ENCODE measurements around the gene ATP5PD. TPM values are rescaled to one million over a fixed set of nuclear protein-coding genes. Genes with fewer than 3 reads are reported as not detected.

The ATP5PD gene
- total RNA-seq (100 to 1,000 TPM; 115 to 170 (median 139) TPM), total RNA-seq (32.8 to 93.0 (median 64.5) reads per million in 29 experiments)
- total RNA-seq (2013): 204 TPM

DNA sequence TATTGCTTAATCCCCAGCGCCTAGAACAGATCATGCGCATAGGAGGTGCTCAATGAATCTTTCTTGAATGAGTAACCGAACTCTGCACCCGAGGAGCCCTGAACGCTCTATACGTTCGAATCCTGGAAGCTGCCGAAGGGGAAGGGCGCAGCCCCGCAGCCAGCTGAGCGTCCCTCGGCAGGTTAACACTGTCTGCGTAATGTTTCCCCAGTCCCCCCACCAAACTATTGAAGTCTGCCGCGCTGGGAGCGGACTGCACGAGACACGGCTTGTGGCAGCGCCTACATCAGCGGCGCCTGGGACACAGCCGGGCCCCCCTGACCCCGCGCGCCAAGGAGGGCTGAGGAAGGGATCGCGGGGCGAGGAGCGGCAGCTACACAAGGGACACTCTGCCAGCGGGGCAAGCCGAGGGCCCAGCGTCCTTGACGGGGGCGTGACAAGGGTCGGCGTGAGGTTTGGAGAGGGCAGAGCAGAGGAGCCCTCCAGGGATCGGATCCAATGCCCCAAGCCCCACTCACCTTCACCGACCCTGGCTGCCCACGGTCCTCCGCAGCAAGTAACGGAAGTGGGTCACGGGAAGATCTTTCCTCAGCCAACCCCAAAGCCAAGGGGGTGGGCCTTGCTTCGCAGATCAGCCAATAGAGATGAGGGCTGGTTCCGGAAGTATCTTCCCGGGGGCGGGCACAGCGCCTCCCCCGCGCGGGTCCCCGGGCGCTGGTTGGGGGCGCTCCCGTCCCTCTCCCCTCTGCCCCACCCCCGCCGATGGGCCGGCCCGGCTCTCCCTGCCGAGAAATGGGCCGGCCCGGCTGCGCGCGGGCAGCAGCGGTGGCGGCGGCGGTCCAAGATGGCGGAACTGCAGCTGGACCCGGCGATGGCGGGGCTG, at the start of gene ATP5PD, which contains the start of gene KCTD2:
Gene ATP5PD (minus strand): TSS at position 563 of the 883 bp plus-strand sequence. CDS start 4,319 bp downstream, outside the sequence.
Gene KCTD2 (plus strand): TSS at position 819 of the 883 bp plus-strand sequence. CDS start 26 bp downstream, at position 845.
- Mint-ChIP-seq H3K4me3 (peak within 1 kb of the TSS; percentile 96 to 97 (median 97)), H3K27me3 (no peaks in the 10 kb centered on the region), H3K36me3 (peaks cover 7% of the 10 kb centered on the region), H3K4me1 (peaks cover 42 to 52% (median 46%) of the 10 kb centered on the region in 3 donors), H3K9me3 (no peaks in the 10 kb centered on the region), H3K27ac (peak within 1 kb of the TSS; percentile 95 to 96)
- ChIA-PET CTCF (interaction anchor here (0.5 to 1.7 kb wide), 3 partner anchors 13 to 291 kb away, joined by 3 to 4 read pairs (median 3); no protein-coding TSS in a partner anchor), POLR2A (interaction anchor here in 1 of 2 donors (0.6 kb wide), 1 partner anchor 10 kb away, joined by 5 read pairs; no protein-coding TSS in a partner anchor)
- DNase-seq: peak; percentile 82 to 95 (median 91)
- Histone ChIP-seq H3K9me3 (no peaks in the 10 kb centered on the region), H3K36me3 (ENCODE audit: control insufficient read depth in 2 of 2, extremely low read depth in 1 of 2, insufficient read depth in 1 of 2, low read length in 1 of 2) (peaks cover 2 to 4% of the 10 kb centered on the region in 2 donors), H3K27me3 (replicated peaks in 1 of 2; ENCODE audit: control insufficient read depth in 2 of 2, extremely low read depth in 1 of 2, insufficient read depth in 2 of 2, low read length in 1 of 2) (no peaks in the 10 kb centered on the region), H3K4me3 (ENCODE audit: control insufficient read depth in 1 of 2, extremely low read depth in 1 of 2, low read length in 1 of 2) (peak within 1 kb of the TSS; percentile 85 to 86), H3K27ac (ENCODE audit: low read length) (peak within 1 kb of the TSS; percentile 65), H3K4me1 (ENCODE audit: control insufficient read depth in 1 of 2, extremely low read depth in 1 of 2, insufficient read depth in 2 of 2, low read length in 2 of 2) (peaks cover 3 to 23% of the 10 kb centered on the region in 2 experiments)
- ATAC-seq (replicated peaks in 1 of 4): peak; percentile 94 to 96 (median 96)
- 0% methylated on average over 44 of the region's 72 CpGs for WGBS (ENCODE audit: insufficient coverage)

DNA sequence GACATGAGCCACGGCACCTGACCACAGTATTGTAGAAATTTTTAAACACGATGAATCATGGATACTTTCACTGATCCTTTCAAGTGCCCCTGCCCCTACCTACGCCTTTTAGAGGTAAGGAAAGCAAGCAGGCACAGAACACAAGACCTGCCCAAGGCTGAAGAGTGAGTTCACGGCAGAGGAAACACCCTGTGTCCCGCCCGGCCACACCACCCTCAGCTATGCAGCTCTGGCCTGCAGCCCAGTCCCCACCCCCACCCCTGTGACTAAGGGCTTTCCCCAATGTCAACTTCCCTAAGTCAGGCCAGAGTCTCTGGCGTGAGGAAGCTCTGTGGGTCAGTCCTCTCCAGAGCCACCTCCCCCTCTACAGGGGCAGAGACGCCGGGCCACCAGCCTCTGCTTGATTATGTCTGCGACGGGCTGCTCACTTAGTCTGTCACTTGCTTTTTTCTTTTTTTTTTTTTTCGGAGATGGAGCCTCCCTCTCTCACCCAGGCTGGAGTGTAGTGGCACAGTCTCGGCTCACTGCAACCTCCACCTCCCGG, 49.4 kb upstream of the ATP5PD start:
- Histone ChIP-seq H3K27me3 (replicated peaks in 1 of 2; ENCODE audit: control insufficient read depth in 2 of 2, extremely low read depth in 1 of 2, insufficient read depth in 2 of 2, low read length in 1 of 2) (no peaks in the 10 kb centered on the region), H3K4me3 (ENCODE audit: control insufficient read depth in 1 of 2, extremely low read depth in 1 of 2, low read length in 1 of 2) (no peak overlapping the region), H3K36me3 (ENCODE audit: control insufficient read depth in 2 of 2, extremely low read depth in 1 of 2, insufficient read depth in 1 of 2, low read length in 1 of 2) (peaks cover 0 to 4% of the 10 kb centered on the region in 2 donors), H3K27ac (ENCODE audit: low read length) (no peak overlapping the region), H3K4me1 (ENCODE audit: control insufficient read depth in 1 of 2, extremely low read depth in 1 of 2, insufficient read depth in 2 of 2, low read length in 2 of 2) (peaks cover 0 to 3% of the 10 kb centered on the region in 2 experiments), H3K9me3 (no peaks in the 10 kb centered on the region)
- H3K27me3 Mint-ChIP-seq: no peaks in the 10 kb centered on the region
- WGBS (ENCODE audit: insufficient coverage): 81% methylated on average over 4 of the region's 14 CpGs
- H3K9me3 Mint-ChIP-seq: no peaks in the 10 kb centered on the region
- H3K4me1 Mint-ChIP-seq: peaks cover 9 to 17% (median 10%) of the 10 kb centered on the region in 3 donors
- H3K36me3 Mint-ChIP-seq: peaks cover 9% of the 10 kb centered on the region
- ATAC-seq (replicated peaks in 1 of 4): no peak
- ChIA-PET POLR2A (no interaction called here), CTCF (no interaction called here)
- peak in 1 of 35 experiments; percentile 32 for DNase-seq
- no peak overlapping the region for H3K27ac Mint-ChIP-seq
- no peak overlapping the region for H3K4me3 Mint-ChIP-seq

DNA sequence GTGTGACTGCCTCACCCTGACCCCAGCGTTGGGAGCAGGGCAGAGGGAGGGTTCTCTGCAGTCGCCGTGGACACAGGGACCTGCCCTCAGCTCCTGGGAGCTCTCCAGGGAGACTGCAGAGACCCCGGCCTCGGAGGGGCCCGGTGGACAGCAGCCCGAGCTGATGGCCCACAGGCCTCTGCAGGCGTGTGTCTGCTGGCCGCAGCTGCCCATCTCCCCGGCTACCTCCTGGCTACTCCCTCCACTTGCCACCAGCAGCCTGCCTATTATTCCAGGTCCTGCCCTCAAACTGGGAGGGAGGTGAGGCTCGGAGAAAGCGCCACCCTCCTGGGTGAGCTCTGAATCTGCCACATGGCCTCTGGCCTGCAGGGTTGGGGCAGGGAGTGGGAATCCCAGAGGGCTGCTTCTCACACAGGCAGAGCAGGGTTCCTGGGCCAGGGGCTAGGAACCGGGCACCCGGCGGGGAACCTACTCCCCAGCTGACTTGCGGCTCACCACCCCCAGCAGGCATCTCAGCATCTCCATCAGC, 48.2 kb upstream of the ATP5PD start:
- peaks cover 18 to 30% (median 20%) of the 10 kb centered on the region in 3 donors for H3K4me1 Mint-ChIP-seq
- no peaks in the 10 kb centered on the region for H3K27me3 Mint-ChIP-seq
- Histone ChIP-seq H3K4me1 (ENCODE audit: control insufficient read depth in 1 of 2, extremely low read depth in 1 of 2, insufficient read depth in 2 of 2, low read length in 2 of 2) (peaks cover 0 to 11% of the 10 kb centered on the region in 2 experiments), H3K27ac (ENCODE audit: low read length) (no peak overlapping the region), H3K36me3 (ENCODE audit: control insufficient read depth in 2 of 2, extremely low read depth in 1 of 2, insufficient read depth in 1 of 2, low read length in 1 of 2) (no peaks in the 10 kb centered on the region), H3K27me3 (replicated peaks in 1 of 2; ENCODE audit: control insufficient read depth in 2 of 2, extremely low read depth in 1 of 2, insufficient read depth in 2 of 2, low read length in 1 of 2) (no peaks in the 10 kb centered on the region), H3K9me3 (no peaks in the 10 kb centered on the region), H3K4me3 (ENCODE audit: control insufficient read depth in 1 of 2, extremely low read depth in 1 of 2, low read length in 1 of 2) (no peak overlapping the region)
- no peak overlapping the region for H3K4me3 Mint-ChIP-seq
- 95% methylated on average over 12 of the region's 16 CpGs for WGBS (ENCODE audit: insufficient coverage)
- no peak overlapping the region for H3K27ac Mint-ChIP-seq
- DNase-seq (no peak), ATAC-seq (replicated peaks in 1 of 4) (no peak)
- no peaks in the 10 kb centered on the region for H3K9me3 Mint-ChIP-seq
- CTCF ChIA-PET: no interaction called here
- POLR2A ChIA-PET: no interaction called here
- H3K36me3 Mint-ChIP-seq: peaks cover 9% of the 10 kb centered on the region

DNA sequence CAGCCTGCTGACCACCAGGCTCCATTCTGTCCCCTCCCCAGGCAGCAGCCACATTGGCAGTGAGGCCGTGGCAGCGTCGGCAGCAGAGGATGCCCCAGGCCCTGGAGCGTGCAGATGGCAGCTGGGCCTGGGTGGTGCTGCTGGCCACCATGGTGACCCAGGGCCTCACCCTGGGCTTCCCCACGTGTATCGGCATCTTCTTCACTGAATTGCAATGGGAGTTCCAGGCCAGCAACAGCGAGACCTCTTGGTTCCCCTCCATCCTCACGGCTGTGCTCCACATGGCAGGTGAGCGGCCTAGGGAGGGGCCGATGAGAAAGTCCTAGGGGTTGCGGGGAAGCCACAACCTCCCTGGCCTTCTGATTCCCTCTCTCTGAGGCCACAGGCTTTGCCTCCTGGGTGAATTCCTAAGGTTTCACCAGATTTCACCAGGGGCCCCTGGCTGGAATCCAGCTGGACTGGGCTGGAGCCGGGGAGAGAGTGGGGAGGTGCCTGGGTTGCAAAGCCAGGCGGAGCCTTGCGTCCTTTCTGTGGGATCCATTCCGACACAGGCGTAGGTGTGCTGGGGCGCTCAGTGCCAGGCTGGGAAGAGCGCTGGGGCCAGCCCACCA, 46.9 kb upstream of the ATP5PD start:
- ChIA-PET CTCF (no interaction called here), POLR2A (no interaction called here)
- no peaks in the 10 kb centered on the region for H3K9me3 ChIP-seq
- Mint-ChIP-seq H3K9me3 (no peaks in the 10 kb centered on the region), H3K4me3 (no peak overlapping the region), H3K27me3 (no peaks in the 10 kb centered on the region), H3K4me1 (peaks cover 31 to 42% (median 32%) of the 10 kb centered on the region in 3 donors), H3K27ac (no peak overlapping the region), H3K36me3 (peaks cover 5% of the 10 kb centered on the region)
- WGBS (ENCODE audit: insufficient coverage): 93% methylated on average over 16 of the region's 18 CpGs
- no peak overlapping the region for H3K27ac ChIP-seq (ENCODE audit: low read length)
- peaks cover 7 to 24% of the 10 kb centered on the region in 2 experiments for H3K4me1 ChIP-seq (ENCODE audit: control insufficient read depth in 1 of 2, extremely low read depth in 1 of 2, insufficient read depth in 2 of 2, low read length in 2 of 2)
- no peaks in the 10 kb centered on the region for H3K27me3 ChIP-seq (replicated peaks in 1 of 2; ENCODE audit: control insufficient read depth in 2 of 2, extremely low read depth in 1 of 2, insufficient read depth in 2 of 2, low read length in 1 of 2)
- H3K4me3 ChIP-seq (ENCODE audit: control insufficient read depth in 1 of 2, extremely low read depth in 1 of 2, low read length in 1 of 2): no peak overlapping the region
- DNase-seq (no peak), ATAC-seq (replicated peaks in 1 of 4) (no peak)
- no peaks in the 10 kb centered on the region for H3K36me3 ChIP-seq (ENCODE audit: control insufficient read depth in 2 of 2, extremely low read depth in 1 of 2, insufficient read depth in 1 of 2, low read length in 1 of 2)

DNA sequence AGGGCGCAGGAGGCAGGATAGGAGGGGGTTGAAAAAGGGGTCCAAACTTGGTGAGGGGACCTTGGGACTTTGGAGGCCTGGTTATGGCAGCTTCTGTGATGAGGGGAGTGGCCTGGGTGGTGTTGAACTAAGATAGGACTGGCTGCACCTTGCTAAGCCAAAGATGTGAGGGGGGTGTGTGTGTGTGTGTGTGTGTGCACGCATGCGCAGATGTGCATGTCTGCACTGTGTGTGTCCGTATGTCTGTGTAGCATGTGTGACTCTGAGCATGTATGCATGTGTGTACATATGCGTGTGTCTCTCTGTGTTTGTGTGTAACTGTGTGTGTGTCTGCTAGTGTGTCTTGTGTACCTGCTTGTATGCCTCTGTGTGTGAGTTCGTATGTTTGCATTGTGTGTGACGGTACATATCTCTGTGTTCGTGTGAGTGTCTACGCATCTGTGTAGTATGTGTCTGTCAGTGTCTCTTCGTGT, 45.1 kb upstream of the ATP5PD start:
- ChIA-PET POLR2A (no interaction called here), CTCF (no interaction called here)
- Mint-ChIP-seq H3K27me3 (no peaks in the 10 kb centered on the region), H3K9me3 (no peaks in the 10 kb centered on the region), H3K27ac (peak overlapping the region; percentile 37 to 54), H3K4me3 (no peak overlapping the region), H3K4me1 (peaks cover 40 to 56% (median 41%) of the 10 kb centered on the region in 3 donors), H3K36me3 (no peaks in the 10 kb centered on the region)
- no peaks in the 10 kb centered on the region for H3K36me3 ChIP-seq (ENCODE audit: control insufficient read depth in 2 of 2, extremely low read depth in 1 of 2, insufficient read depth in 1 of 2, low read length in 1 of 2)
- peaks cover 10 to 40% of the 10 kb centered on the region in 2 experiments for H3K4me1 ChIP-seq (ENCODE audit: control insufficient read depth in 1 of 2, extremely low read depth in 1 of 2, insufficient read depth in 2 of 2, low read length in 2 of 2)
- H3K27me3 ChIP-seq (replicated peaks in 1 of 2; ENCODE audit: control insufficient read depth in 2 of 2, extremely low read depth in 1 of 2, insufficient read depth in 2 of 2, low read length in 1 of 2): no peaks in the 10 kb centered on the region
- H3K4me3 ChIP-seq (ENCODE audit: control insufficient read depth in 1 of 2, extremely low read depth in 1 of 2, low read length in 1 of 2): no peak overlapping the region
- 96% methylated on average over 9 of the region's 10 CpGs for WGBS (ENCODE audit: insufficient coverage)
- H3K27ac ChIP-seq (ENCODE audit: low read length): no peak overlapping the region
- no peaks in the 10 kb centered on the region for H3K9me3 ChIP-seq
- ATAC-seq (replicated peaks in 1 of 4): no peak
- DNase-seq: no peak
